GDM1 (cell line): ENCODE results near the gene PTBP3.
"Not testable (repeated sequence)": the region's sequence is repeated elsewhere in the genome, so short reads cannot be mapped to it uniquely, and the experiment has no call there.

Experiments used
- DNase-seq: peaks from one replicate; lab custom pipeline; 2025; lab: John Stamatoyannopoulos, UW

PTBP3 gene

DNA sequence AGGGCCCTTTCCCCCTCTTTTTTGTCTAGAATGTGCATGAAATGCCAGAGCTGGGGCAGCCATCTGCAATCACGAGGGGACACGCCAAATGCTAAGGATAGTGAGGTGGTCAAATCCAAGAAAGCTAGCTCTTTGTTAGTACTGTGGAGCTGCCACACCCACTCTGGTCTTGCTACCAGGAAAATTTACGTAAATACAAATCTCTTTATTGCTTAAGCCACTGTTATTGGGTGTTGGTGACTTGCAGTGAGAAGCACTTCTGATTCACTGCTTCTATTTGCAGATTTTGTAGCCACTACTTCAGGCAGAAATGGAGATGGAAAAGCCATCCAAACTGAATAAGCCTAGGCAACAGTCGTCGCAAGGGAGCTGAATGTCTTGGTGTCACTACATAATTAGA lies 132.7 kb downstream of the PTBP3 start:
- DNase-seq = no peak

DNA sequence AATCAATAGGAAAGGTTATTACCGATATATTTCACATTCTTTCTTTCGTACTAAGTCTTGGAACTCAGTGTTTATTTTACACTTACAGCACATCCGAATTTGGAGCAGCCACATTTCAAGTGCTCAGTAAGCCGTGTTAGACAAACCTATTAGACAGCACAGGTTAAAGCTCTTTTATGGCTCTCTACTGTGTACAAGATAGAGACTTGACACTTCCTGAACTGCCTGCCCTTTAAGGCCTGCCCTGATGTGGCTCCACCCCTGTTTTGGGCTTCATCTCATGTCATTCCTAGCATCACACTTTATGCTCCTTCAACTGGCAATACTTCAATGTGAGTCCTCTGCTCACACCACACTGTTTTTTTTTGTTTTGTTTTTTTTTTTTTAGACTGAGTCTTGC lies 134.8 kb downstream of the PTBP3 start:
- DNase-seq = no peak

DNA sequence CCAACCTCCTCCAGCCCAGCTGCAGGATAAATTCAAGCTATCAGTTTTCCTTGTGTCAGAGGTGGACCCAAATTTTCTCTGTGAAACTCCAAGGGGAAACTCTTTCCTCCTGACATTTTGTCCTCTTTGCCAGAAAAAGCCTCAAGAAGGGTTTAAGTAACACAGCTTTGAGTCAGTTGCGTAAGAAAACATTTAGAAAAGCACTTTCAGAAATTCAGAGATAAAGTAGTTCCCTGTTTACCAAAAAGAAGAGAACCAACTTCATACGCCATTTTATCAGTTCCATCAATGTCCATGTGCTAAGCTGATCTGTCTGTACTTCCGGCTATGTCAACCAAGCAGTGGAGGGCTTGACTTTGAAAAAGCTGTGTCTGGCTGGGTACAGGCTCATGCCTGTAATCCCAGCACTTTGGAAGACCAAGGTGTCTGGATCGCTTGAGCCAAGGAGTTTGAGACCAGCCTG lies 138.4 kb downstream of the PTBP3 start:
- DNase-seq = no peak

DNA sequence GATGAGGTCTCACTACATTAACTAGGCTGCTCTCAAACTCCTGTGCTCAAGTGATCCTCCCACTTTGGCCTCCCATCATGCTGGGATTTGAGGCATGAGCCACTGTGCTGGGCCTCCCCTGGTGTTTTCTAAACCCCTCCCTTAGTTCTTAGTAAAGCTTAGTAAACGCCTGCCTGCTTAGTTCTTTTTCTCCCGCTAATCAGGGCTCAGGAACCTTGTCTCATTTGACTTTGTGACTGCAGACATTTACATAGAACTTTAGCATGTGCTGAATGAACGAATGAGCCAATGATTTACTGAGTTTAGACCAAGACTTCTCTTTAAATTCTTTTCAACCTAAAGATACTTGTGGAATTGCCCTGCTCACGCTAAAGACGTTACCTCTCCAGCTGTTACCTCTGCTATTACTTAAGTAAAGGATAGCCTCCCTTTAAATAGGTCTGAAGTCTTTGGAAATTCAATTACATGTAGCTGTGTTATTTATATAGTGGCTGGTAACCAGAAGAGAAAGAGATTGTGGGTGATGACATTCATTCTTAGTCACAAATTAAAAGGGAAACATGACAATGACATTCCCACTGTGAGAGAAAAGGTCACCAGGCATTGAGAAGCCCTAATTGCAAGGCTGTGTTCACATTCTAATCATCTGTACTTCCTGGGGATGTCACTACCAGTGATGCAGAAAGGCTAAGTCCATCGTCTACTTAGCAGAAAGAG lies 139.7 kb downstream of the PTBP3 start:
- no peak for DNase-seq

DNA sequence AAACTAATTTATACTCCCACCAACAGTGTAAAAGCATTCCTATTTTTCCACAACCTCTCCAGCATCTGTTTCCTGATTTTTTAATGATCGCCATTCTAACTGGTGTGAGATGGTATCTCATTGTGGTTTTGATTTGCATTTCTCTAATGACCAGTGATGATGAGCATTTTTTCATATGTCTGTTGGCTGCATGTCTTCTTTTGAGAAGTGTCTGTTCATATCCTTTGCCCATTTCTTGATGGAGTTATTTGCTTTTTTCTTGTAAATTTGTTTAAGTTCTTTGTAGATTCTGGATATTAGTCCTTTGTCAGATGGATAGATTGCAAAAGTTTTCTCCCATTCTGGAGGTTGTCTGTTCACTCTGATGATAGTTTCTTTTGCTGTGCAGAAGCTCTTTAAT lies 143.1 kb downstream of the PTBP3 start:
- not testable (repeated sequence) for DNase-seq

DNA sequence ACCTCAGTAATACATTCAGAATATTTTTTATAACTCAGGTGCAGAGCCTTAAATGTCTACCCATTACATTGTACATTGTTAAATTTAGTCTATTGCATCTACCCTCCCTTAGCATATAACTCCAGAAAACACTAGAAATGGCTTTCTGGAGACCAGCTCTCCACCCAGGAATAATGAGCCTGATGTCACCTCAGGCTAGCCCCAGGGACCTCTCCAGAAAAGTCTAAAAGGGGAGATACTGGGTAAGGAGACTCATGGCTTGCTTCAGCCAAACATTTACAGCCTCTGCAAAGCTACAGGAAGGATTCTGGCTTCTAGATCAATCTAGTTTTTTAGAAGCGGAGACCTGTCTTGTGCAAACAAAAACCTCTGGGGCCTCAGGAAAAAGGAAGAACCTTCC lies 144.5 kb downstream of the PTBP3 start:
- DNase-seq = no peak

DNA sequence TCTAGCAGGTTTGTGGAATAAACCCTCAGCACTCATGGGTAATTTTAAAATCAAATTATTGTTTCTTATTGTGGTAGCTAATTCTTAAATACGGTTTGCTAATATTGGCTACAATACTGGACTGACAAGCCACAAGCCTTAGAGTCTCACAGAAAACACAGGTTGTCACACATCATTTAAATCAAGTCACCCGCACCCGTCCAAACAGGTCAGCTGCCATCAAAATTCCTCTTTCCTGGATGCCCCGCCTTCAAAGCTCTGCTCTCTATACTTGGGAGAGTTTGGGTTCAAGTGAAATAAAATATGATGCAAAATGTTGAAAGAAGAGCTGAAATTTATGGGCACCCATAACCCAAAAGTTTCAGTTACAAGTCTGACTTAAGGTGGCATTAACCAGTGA lies 146.0 kb downstream of the PTBP3 start:
- DNase-seq = no peak

DNA sequence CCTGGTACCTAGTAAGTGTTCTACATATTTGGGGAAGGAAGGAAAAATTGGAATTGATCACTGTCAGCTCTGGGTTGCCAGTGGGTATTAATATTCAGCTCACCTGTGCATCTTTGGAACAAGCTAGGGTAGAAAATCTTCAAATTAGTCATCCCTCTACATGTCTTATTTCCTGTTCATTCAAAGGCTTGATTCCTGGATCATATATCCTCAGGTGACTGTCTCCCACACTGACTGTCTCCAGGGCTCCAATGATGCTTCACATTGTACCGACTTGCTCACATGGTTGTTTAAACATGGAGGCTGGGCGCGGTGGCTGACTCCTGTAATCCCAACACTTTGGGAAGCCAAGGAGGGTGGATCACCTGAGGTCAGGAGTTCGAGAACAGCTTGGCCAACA lies 146.7 kb downstream of the PTBP3 start:
- no peak for DNase-seq

DNA sequence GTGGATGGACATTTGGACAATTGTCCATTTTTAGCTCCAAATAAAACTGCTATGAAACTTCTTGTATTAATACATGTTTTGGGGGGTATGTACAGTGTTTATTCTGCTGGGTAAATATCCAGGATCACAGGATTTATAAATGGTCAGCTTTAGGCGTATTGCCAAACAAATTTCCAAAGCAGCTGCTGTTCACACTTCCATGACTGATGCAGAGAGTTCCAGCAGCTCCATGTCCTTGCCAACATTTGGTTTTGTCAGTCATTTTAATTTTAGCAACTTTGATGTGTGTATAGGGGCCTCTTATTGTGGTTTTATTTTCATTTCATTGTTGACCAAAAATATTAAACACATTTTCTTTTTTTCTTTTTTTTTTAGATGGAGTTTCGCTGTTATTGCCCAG lies 148.5 kb downstream of the PTBP3 start:
- no peak for DNase-seq

DNA sequence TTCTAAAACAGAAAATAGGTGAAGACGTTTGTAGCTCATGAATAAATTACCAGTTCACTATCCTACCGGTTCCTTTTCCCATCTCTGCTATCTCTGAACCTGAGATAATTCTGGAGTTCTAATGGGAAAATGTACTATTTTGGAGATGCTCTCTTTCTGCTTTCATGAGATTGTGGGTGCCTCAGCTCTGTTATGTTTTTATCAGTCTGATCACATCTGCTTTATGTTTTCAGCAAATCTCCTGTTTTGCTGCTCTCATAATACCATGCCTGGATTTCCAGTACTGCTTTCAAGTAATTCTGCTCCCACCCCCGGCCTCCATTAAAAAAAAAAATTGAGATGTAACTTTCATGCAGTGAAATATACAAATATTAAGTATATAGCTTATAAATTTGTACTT lies 149.2 kb downstream of the PTBP3 start:
- DNase-seq = no peak

DNA sequence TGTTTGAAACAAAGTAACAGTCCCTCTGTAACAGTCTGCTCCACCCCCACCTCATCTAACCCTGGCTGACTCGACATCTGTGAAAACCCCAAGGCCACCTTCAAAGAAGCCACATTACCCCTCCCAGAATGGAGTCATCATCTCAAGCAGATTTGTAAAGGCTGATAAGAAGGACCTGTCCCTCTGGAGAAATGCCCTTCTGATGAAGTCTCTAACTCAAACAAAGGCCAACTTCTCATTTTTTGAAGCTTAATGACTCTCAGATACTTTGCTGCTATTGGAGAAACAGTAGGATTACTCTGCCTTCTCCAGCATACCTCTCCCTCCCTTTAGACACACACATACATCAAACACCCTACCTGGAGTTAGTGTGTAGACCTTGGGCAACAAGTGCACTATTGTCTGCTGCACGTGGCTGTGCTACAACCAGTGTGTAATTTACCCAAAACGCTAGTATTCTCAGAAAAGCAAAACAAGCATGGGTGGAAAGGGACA lies 153.0 kb downstream of the PTBP3 start:
- peak; percentile 58 for DNase-seq

DNA sequence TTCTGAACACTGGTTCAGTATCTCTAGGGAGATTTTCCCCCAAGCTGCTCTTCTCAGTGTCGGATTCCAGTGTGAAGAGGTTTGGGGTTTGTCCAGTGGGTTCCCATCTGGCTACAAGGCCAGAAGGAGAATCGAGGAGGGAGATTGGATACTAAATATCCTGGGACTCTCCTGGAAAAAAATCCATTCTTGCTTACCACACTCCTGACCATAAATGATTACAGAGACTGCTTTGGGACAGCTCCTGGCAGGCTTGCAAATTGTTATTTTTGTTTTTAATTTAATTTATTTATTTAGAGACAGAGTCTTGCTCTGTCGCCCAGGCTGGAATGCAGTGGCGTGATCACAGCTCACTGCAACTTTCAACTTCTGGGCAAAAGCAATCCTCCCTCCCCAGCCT lies 153.6 kb downstream of the PTBP3 start:
- DNase-seq = no peak

DNA sequence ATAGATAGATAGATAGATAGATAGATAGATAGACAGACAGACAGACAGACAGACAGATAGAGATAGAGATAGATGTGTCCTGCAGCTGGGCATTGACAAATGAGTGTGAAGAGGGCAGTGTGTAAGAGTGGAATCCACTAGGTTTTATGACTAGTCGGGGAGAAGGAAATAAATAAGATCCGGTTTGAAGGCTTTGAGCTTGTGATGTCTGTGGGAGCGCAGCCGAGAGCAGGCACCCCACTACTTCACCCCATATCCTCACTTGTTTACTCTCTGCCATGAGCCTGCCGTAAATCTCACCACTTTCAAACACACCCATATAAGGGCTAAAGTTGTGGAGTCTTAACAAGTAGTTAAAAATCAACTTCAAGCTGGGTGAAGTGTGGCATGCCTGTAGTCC lies 156.9 kb downstream of the PTBP3 start:
- DNase-seq = no peak

DNA sequence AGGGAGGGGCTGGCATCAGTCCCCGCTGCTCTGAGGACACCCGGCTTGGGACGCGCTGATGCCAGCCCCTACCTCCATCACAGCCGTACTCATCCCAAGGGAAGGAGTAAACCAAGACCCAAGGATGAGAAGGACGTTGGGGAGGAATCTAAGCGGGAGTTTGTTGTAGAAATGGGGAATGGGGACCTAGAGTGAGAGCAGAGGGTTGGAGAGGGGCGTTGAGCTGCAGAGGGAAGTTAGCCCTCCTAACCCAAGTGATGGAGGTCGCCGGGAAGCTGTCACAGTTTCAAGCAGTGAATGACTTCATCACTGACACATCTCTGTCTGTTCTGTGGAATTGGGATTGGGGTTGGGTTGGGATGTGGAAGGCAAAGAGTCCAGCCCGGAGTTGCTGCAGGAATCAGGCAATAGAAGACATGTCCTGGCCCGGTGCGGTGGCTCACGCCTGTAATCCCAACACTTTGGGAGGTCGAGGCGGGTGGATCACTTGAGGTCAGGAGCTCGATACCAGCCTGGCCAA lies 157.6 kb downstream of the PTBP3 start:
- DNase-seq = no peak

DNA sequence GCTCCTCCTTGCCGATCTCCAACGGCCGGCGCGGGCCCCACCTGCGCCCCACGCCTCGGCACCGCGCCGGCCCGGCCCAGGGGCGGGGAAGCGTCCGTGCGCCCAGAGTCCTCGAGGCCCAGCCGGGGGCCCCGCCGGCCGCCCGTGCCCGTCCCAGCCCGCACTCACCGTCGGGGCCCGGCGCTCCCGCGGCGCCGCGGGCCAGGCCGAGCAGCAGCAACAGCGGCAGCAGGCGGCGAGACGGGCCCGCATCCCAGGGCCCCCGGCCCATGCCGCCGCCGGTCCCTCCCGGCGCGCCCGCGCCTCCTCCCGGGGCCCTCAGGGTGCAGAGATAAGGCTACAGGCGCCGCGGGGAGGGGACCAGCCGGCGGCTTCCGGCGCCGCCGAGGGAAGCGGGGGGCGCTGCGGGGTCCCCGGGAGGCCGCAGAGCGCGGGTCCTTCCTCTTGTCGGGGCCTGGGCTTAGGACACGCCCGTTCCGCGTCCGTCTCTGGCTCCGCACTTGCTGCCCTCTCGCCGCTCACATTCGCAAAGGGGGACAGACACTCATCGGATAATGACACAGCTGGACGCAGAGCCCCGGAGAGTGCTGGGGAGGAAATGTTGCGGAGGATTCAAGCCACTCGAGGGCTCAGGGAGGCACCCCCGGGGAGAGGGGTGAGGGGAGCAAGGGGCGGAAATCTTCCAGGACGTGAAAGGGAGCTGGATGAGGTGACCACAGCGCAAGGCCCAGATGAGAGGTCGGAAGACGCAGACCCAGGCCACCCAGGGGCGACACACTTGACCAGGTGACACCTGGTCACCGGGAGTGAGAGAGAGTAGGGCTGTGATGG lies 158.2 kb downstream of the PTBP3 start, which contains the start of gene SUSD1:
Gene SUSD1 (minus strand): TSS at position 333 of the 831 bp plus-strand sequence. CDS start 62 bp downstream, at position 271.
- DNase-seq = peak; percentile 42

DNA sequence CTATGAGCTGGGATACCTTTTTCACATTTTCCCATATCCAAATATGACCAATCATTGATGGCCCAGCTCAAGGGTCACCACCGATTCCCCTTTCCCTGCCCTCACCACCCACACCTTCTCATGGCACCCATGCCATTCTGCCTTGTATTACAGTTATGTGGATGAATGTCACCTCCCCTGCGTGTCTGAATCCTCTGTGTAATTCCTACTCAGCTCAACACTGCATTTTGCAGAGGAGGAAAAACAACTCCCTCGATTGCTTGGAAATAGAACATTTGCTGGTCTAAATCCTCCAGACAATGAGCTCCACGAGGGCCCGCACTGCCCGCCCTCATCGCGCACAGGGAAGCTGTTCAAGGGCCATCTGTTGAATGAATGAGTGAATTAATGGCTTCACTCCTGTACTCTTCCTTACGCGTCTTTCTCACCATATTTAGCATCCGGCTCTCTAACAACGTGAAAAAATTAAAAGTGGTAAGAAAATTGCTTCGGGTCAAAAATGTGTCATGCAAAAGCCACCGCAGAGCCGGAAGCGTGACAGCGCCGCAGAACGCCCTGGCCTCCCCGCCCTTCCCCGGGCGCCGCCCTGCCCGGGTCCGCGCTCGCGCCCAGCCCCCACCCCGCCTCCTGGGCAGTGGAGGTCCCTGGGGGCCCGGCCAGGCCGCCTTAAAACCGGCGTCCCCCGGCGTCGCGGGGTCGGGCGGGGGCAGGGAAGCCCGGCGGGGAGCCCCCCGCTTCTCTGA lies 159.0 kb downstream of the PTBP3 start:
- peak; percentile 70 for DNase-seq

DNA sequence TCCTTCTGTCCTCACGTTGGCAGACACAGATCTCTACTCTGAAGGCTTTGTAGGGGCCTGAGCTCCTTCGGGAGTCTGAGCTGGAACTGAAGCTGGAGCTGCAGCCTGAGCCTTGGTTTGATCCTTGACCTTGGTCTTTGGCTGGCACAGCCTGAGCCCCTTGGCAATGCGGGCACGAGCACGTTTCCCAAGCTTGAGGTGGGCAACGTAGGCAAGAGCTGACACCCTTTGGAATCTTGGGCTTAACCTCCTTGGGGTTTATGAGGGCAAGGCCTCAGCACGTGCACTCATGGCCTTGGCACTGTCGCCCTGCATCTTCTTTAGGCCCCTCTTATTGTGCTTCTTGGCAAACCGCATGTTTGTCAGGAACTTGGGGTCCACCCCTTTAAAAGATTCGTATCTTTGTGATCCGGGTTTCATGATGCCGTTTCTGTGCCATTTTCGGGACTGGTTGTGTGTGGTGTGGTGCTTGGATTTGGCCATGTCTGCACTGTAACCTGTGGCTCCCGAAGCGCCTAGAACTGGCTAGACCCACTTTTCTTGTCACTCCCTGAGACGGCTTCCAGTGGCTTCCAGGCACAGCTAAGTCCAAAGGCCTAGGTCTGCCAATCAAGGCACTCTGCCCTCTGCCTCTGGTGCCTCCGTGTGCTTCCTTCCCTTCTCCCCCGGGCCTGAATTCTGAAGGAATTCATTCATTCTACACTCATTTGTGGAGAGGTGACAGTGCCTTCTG lies 159.8 kb downstream of the PTBP3 start:
- no peak for DNase-seq

DNA sequence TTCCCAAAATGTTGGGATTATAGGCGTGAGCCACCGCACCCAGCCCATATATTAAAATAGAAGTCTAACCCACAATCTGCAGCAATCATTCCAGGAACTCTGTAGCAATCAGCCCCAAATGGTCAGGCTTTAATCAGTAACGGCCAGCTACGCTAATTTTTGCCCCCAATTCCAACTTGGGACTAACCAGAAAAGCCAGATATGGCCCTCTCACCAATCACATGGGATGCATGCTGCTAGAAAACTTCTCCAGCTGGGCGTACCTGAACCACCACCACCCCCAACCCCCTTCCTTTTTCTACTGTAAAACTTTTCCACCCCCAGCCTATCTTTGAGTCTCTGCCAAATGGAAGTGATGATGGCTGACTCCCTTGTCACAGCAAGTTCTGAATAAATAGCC lies 162.5 kb downstream of the PTBP3 start:
- DNase-seq = no peak

DNA sequence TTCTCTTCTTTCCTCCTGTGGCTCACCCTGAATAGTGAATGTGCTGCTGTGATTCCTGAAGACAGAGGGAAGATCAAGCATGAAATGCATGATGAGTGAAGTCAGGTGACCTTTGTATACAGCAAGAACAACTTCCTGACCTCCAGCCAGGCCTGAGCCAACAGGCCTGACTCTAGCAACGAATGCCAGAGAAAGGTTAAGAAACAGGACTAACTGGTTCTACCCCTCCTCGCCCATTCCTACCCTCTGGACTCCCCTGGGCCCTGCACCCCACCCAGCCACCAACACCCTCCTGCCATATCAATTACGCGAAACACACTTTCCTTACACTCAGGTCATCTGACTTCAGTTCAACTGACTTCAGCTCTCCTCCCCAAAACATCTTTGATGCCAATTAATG lies 163.2 kb downstream of the PTBP3 start:
- DNase-seq = no peak

DNA sequence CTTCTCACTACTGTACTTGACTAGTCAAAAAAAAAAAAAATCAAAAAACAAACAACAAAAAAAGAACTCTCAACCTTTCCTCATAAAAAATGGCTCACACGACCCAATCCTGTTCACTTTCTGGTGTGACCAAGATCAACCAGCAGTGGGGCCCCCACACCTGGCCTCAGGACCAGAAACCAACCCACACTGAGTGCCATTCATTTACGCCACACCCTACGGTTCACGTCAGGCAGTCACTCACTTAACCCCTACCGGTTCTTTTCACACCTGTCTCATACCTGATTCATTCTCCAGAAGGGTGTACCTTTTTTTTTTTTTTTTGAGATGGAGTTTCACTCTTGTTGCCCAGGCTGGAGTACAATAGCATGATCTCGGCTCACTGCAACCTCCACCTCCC lies 164.1 kb downstream of the PTBP3 start:
- no peak for DNase-seq

DNA sequence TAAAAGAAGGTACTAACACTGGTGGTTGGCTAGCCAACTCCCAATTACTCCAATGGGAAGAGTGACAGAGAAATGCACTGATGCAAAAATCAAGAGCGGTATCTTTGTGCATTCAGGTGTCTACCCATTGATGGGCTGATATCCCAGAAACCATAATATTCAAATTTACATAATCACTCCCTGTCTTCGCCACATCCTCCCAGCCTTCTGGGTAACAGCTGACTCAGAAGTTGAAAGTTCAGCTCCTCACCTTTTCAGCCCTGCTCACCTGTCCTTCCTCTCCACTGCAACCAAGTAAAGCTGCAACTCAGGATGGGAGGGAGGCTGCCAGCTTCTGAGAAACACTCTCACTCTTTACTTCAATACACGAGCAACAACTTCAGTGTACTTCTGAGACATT lies 165.2 kb downstream of the PTBP3 start:
- DNase-seq = no peak
